SW 1271 (cell line): Measurements from ENCODE around the gene ARMC2.
"Not testable (repeated sequence)": the region's sequence is repeated elsewhere in the genome, so short reads cannot be mapped to it uniquely, and the experiment has no call there.

Experiments used
- DNase-seq, 2 experiments: peaks; one replicate each; lab custom pipeline; 2025; lab: John Stamatoyannopoulos, UW

ARMC2 gene

GRCh38 chr6:108848116-108848868 lies at the start of gene ARMC2:
Gene ARMC2, plus strand, starts transcription at chr6:108848422. Its CDS starts 5,846 bp downstream, at chr6:108854268.
- DNase-seq: peak; percentile 50 to 85

GRCh38 chr6:108798670-108799353 lies 49.4 kb upstream of the ARMC2 start:
- DNase-seq: no peak

- no peak for DNase-seq
These were observed 48.9 kb upstream of the ARMC2 start for GRCh38 chr6:108799354-108799717.

- no peak for DNase-seq
These were observed 48.4 kb upstream of the ARMC2 start for GRCh38 chr6:108799791-108800190.

- DNase-seq: no peak
These were observed 47.8 kb upstream of the ARMC2 start for GRCh38 chr6:108800427-108800864.

- DNase-seq: no peak
These were observed 46.9 kb upstream of the ARMC2 start for GRCh38 chr6:108801366-108801765.

- DNase-seq: no peak
These were observed 44.2 kb upstream of the ARMC2 start for GRCh38 chr6:108803982-108804490.

- DNase-seq: no peak
These were observed 43.3 kb upstream of the ARMC2 start for GRCh38 chr6:108804956-108805355.

GRCh38 chr6:108805611-108806167 lies 42.5 kb upstream of the ARMC2 start:
- no peak for DNase-seq

GRCh38 chr6:108806171-108806570 lies 42.1 kb upstream of the ARMC2 start:
- no peak for DNase-seq

- DNase-seq: no peak
These were observed 41.6 kb upstream of the ARMC2 start for GRCh38 chr6:108806665-108807064.

- DNase-seq: no peak
These were observed 40.3 kb upstream of the ARMC2 start for GRCh38 chr6:108807928-108808327.

- no peak for DNase-seq
These were observed 39.0 kb upstream of the ARMC2 start for GRCh38 chr6:108809211-108809610.

- DNase-seq: no peak
These were observed 38.1 kb upstream of the ARMC2 start for GRCh38 chr6:108810057-108810643.

GRCh38 chr6:108811490-108811889 lies 36.7 kb upstream of the ARMC2 start:
- DNase-seq: no peak

- not testable (repeated sequence) for DNase-seq
These were observed 35.0 kb upstream of the ARMC2 start for GRCh38 chr6:108813218-108813617.

GRCh38 chr6:108817276-108817675 lies 30.9 kb upstream of the ARMC2 start:
- DNase-seq: not testable (repeated sequence)

GRCh38 chr6:108820006-108820405 lies 28.2 kb upstream of the ARMC2 start:
- no peak for DNase-seq

GRCh38 chr6:108822401-108822800 lies 25.8 kb upstream of the ARMC2 start:
- no peak for DNase-seq

- no peak for DNase-seq
These were observed 22.9 kb upstream of the ARMC2 start for GRCh38 chr6:108825326-108825725.

GRCh38 chr6:108831104-108831503 lies 17.1 kb upstream of the ARMC2 start:
- DNase-seq: no peak

- no peak for DNase-seq
These were observed 15.5 kb upstream of the ARMC2 start for GRCh38 chr6:108832738-108833137.
